Chondrocyte (in vitro differentiated cells): ENCODE measurements around the gene ATP2A2. TPM values are rescaled to one million over a fixed set of nuclear protein-coding genes. Genes with fewer than 3 reads are reported as not detected.

ENCODE experiments used
- DNase-seq: peaks from one replicate; pipeline ENCODE4 v3.0.0; 2021; ENCODE audit warnings: mixed read lengths, low spot score
- H3K27ac Mint-ChIP-seq: one replicate; pipeline ENCODE4 v1.8.0; 2021; ENCODE audit warnings: mild to moderate bottlenecking, moderate library complexity, mixed read lengths; ENCODE audit not compliant: unreplicated experiment
- H3K27me3 Mint-ChIP-seq: 2 replicates; pipeline ENCODE4 v1.8.0; 2021; ENCODE audit warnings: low read depth, mixed read lengths
- H3K36me3 Mint-ChIP-seq: 2 replicates; pipeline ENCODE4 v1.8.0; 2021; ENCODE audit warnings: low read depth, mixed read lengths
- H3K4me1 Mint-ChIP-seq: 2 replicates; pipeline ENCODE4 v1.8.0; 2021; ENCODE audit warnings: low read depth, mild to moderate bottlenecking, mixed read lengths
- H3K4me3 Mint-ChIP-seq: one replicate; pipeline ENCODE4 v1.8.0; 2021; ENCODE audit warnings: mild to moderate bottlenecking, moderate library complexity, mixed read lengths; ENCODE audit not compliant: unreplicated experiment
- H3K9me3 Mint-ChIP-seq: 2 replicates; pipeline ENCODE4 v1.8.0; 2021; ENCODE audit warnings: low read depth, mixed read lengths
- total RNA-seq: library from RNA; stranded (reverse); gene quantifications from 3 replicates; pipeline ENCODE4 v1.2.1, GENCODE V29; 2021
- TF ChIP-seq, protein P1 (sequence below): fragments of 200-600 bp; sonication (generic); IDR thresholded peaks from 2 replicates; pipeline ENCODE4 v1.5.0; 2021; ENCODE audit warnings: antibody characterized with exemption, mild to moderate bottlenecking, moderate library complexity

Gene ATP2A2
- total RNA-seq, 1 donor from 2014 or later: 216 TPM

GRCh38 chr12:110270125-110270962 lies 10.7 kb upstream of the ATP2A2 start:
- DNase-seq: no peak
- no peaks in the 10 kb centered on the region for H3K9me3 Mint-ChIP-seq
- H3K4me3 Mint-ChIP-seq: peak overlapping the region; percentile 40
- peaks cover 72% of the 10 kb centered on the region for H3K4me1 Mint-ChIP-seq
- no peaks in the 10 kb centered on the region for H3K27me3 Mint-ChIP-seq
- no peaks in the 10 kb centered on the region for H3K36me3 Mint-ChIP-seq
- TF ChIP-seq, protein P1, sequence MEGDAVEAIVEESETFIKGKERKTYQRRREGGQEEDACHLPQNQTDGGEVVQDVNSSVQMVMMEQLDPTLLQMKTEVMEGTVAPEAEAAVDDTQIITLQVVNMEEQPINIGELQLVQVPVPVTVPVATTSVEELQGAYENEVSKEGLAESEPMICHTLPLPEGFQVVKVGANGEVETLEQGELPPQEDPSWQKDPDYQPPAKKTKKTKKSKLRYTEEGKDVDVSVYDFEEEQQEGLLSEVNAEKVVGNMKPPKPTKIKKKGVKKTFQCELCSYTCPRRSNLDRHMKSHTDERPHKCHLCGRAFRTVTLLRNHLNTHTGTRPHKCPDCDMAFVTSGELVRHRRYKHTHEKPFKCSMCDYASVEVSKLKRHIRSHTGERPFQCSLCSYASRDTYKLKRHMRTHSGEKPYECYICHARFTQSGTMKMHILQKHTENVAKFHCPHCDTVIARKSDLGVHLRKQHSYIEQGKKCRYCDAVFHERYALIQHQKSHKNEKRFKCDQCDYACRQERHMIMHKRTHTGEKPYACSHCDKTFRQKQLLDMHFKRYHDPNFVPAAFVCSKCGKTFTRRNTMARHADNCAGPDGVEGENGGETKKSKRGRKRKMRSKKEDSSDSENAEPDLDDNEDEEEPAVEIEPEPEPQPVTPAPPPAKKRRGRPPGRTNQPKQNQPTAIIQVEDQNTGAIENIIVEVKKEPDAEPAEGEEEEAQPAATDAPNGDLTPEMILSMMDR: no peak
- peak overlapping the region; percentile 95 for H3K27ac Mint-ChIP-seq

DNA sequence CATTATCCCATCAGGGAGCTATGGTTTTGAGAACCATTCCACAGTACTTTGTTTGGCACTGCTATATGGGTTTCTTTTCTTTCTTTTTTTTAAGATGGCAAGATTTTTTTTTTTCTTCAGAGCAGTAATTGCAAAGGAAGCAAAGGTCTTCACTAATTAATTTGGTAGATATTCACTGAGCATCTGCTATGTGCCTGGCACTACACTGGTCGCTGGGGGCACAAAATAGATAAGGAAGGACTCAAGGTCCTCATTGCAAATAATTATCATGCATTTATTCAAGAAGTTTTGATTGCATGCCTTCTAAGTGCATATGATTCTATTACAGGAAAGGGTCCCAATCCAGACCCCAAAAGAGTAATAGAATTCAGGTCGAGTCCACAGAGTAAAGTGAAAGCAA lies 10.0 kb upstream of the ATP2A2 start:
- H3K27me3 Mint-ChIP-seq: no peaks in the 10 kb centered on the region
- no peak for DNase-seq
- TF ChIP-seq, protein P1: no peak
- no peak overlapping the region for H3K4me3 Mint-ChIP-seq
- H3K9me3 Mint-ChIP-seq: no peaks in the 10 kb centered on the region
- peak overlapping the region; percentile 95 for H3K27ac Mint-ChIP-seq
- no peaks in the 10 kb centered on the region for H3K36me3 Mint-ChIP-seq
- peaks cover 72% of the 10 kb centered on the region for H3K4me1 Mint-ChIP-seq

GRCh38 chr12:110277530-110278254 lies 3.4 kb upstream of the ATP2A2 start:
- no peaks in the 10 kb centered on the region for H3K36me3 Mint-ChIP-seq
- DNase-seq: no peak
- no peaks in the 10 kb centered on the region for H3K9me3 Mint-ChIP-seq
- TF ChIP-seq, protein P1: no peak
- H3K4me3 Mint-ChIP-seq: no peak overlapping the region
- H3K27me3 Mint-ChIP-seq: no peaks in the 10 kb centered on the region
- no peak overlapping the region for H3K27ac Mint-ChIP-seq
- peaks cover 23% of the 10 kb centered on the region for H3K4me1 Mint-ChIP-seq

DNA sequence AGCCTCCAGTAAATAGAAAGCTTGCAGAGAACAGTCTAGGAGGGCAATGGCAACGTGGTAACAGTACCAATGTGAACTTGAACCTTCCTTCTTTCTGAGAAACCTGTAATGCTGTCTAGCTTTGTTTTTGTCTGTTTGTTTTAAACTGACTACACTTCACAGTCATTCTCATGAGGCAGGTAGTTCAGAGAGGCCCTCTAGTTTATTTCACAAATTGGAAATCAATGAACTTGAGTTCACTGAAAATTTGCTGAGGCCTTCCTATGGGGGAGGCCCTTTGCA lies 2.9 kb upstream of the ATP2A2 start:
- Mint-ChIP-seq H3K27ac (no peak overlapping the region), H3K27me3 (no peaks in the 10 kb centered on the region), H3K9me3 (no peaks in the 10 kb centered on the region), H3K36me3 (no peaks in the 10 kb centered on the region), H3K4me3 (no peak overlapping the region), H3K4me1 (peaks cover 25% of the 10 kb centered on the region)
- DNase-seq: no peak
- TF ChIP-seq, protein P1: no peak

DNA sequence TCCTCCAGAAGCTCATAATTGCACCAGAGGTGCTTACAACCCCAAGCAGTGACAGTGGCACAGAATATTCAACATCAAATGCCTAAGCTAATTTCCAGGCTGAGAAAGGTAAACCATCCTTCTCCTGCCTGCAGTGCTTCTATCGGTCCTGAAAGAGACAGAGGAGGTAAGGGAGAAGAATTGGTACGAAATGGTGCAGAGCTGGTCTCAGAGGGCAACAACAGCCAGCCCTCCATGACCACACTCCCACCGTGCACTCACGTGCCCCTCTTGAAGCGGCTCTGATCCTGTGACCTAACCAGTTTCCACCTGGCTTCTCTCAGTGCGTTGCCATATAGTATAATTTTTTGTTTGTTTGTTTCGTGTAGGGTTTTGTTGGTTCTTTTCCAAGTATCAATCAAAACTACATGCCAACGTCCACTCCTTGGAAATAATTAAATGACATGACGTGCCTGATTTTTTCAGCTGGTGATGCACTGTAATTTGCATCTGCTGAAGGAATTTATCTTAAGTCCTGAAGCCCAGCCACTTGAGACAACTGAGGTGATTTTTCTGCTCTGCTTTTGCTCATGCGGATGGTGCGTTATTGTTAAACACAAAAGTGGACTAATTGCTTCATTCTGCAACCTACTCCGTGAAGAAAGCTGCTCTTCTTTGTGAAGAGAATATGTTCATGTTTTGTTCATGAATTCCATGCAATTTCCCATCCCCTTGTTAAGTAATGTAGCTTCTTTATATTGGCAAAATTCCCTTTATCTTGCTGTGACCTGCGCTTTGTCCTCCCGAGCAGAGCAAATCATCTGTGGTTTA lies 1.3 kb upstream of the ATP2A2 start:
- DNase-seq: no peak
- H3K36me3 Mint-ChIP-seq: no peaks in the 10 kb centered on the region

More for the DNA sequence above, 1.3 kb upstream of the ATP2A2 start:
- Mint-ChIP-seq H3K27me3 (no peaks in the 10 kb centered on the region), H3K4me3 (peak overlapping the region; percentile 79), H3K27ac (peak overlapping the region; percentile 89), H3K9me3 (no peaks in the 10 kb centered on the region), H3K4me1 (peaks cover 33% of the 10 kb centered on the region)
- TF ChIP-seq, protein P1: no peak
